Stimulated activated naive B cell treated with anti-CD40 and anti-IgM and Interleukin-4, amounts not matched to agents 10 μg/mL and 1 μg/mL and 100 μg/mL, for 72 hours (primary cell): Measurements from ENCODE around the gene LONRF3.

Experiments used
- ATAC-seq, 2 donors: fragments of 150-1000 bp; cut with Tn5 transposase; replicated peaks; 2 replicates each; pipeline ENCODE4 v1.10.0; 2021; ENCODE audit warnings: moderate library complexity in 1 of 2
- DNase-seq: peaks from one replicate; pipeline ENCODE4 v3.0.0; 2021
- H3K27ac Mint-ChIP-seq: one replicate; pipeline ENCODE4 v1.8.0; 2022; ENCODE audit warnings: mild to moderate bottlenecking, mixed read lengths
- H3K27me3 Mint-ChIP-seq, 2 donors: one replicate each; pipeline ENCODE4 v1.8.0; 2022; ENCODE audit warnings: mixed read lengths in 2 of 2
- H3K36me3 Mint-ChIP-seq, 2 donors: one replicate each; pipeline ENCODE4 v1.8.0; 2022; ENCODE audit warnings: mixed read lengths in 2 of 2, mild to moderate bottlenecking in 1 of 2
- H3K4me1 Mint-ChIP-seq, 2 donors: one replicate each; pipeline ENCODE4 v1.8.0; 2022; ENCODE audit warnings: mixed read lengths in 2 of 2, mild to moderate bottlenecking in 1 of 2
- H3K4me3 Mint-ChIP-seq, 2 donors: one replicate each; pipeline ENCODE4 v1.8.0; 2022; ENCODE audit warnings: mild to moderate bottlenecking in 2 of 2, mixed read lengths in 2 of 2, moderate library complexity in 1 of 2
- H3K9me3 Mint-ChIP-seq, 2 donors: one replicate each; pipeline ENCODE4 v1.8.0; 2022; ENCODE audit warnings: mixed read lengths in 2 of 2, mild to moderate bottlenecking in 1 of 2

LONRF3 gene

GRCh38 chrX:119030990-119031389, 56.6 kb downstream of the LONRF3 start:
- peaks cover 5 to 11% of the 10 kb centered on the region in 2 donors for H3K9me3 Mint-ChIP-seq
- H3K27me3 Mint-ChIP-seq = peaks cover 6 to 12% of the 10 kb centered on the region in 2 donors
- no peak for DNase-seq
- ATAC-seq = no peak
- H3K27ac Mint-ChIP-seq = no peak overlapping the region
- H3K4me1 Mint-ChIP-seq = no peaks in the 10 kb centered on the region
- H3K36me3 Mint-ChIP-seq = no peaks in the 10 kb centered on the region
- H3K4me3 Mint-ChIP-seq = no peak overlapping the region

GRCh38 chrX:119036107-119037029, 62.0 kb downstream of the LONRF3 start:
- H3K9me3 Mint-ChIP-seq = peaks cover 5 to 11% of the 10 kb centered on the region in 2 donors
- H3K27ac Mint-ChIP-seq = no peak overlapping the region
- H3K36me3 Mint-ChIP-seq = no peaks in the 10 kb centered on the region
- ATAC-seq = no peak
- DNase-seq = no peak
- H3K4me3 Mint-ChIP-seq = no peak overlapping the region
- no peaks in the 10 kb centered on the region for H3K4me1 Mint-ChIP-seq
- peaks cover 6 to 17% of the 10 kb centered on the region in 2 donors for H3K27me3 Mint-ChIP-seq

GRCh38 chrX:119040432-119040831, 66.0 kb downstream of the LONRF3 start:
- no peaks in the 10 kb centered on the region for H3K9me3 Mint-ChIP-seq
- H3K4me1 Mint-ChIP-seq = no peaks in the 10 kb centered on the region
- H3K36me3 Mint-ChIP-seq = no peaks in the 10 kb centered on the region
- ATAC-seq (no peak), DNase-seq (no peak)
- H3K27ac Mint-ChIP-seq = no peak overlapping the region
- peaks cover 0 to 5% of the 10 kb centered on the region in 2 donors for H3K27me3 Mint-ChIP-seq
- no peak overlapping the region for H3K4me3 Mint-ChIP-seq

- no peak for DNase-seq
- ATAC-seq = no peak
- no peak overlapping the region for H3K27ac Mint-ChIP-seq
- H3K4me1 Mint-ChIP-seq = no peaks in the 10 kb centered on the region
- H3K9me3 Mint-ChIP-seq = no peaks in the 10 kb centered on the region
- no peak overlapping the region for H3K4me3 Mint-ChIP-seq
- H3K36me3 Mint-ChIP-seq = no peaks in the 10 kb centered on the region
- peaks cover 0 to 5% of the 10 kb centered on the region in 2 donors for H3K27me3 Mint-ChIP-seq
Measured at GRCh38 chrX:119041175-119041574, 66.8 kb downstream of the LONRF3 start.

- Mint-ChIP-seq H3K9me3 (no peaks in the 10 kb centered on the region), H3K27me3 (peaks cover 5 to 6% of the 10 kb centered on the region in 2 donors), H3K4me3 (no peak overlapping the region), H3K4me1 (no peaks in the 10 kb centered on the region), H3K27ac (no peak overlapping the region), H3K36me3 (no peaks in the 10 kb centered on the region)
- DNase-seq (no peak), ATAC-seq (no peak)
Measured at GRCh38 chrX:119042040-119042439, 67.6 kb downstream of the LONRF3 start.

GRCh38 chrX:119042996-119043395, 68.6 kb downstream of the LONRF3 start:
- H3K4me1 Mint-ChIP-seq = no peaks in the 10 kb centered on the region
- ATAC-seq (no peak), DNase-seq (no peak)
- no peaks in the 10 kb centered on the region for H3K36me3 Mint-ChIP-seq
- H3K9me3 Mint-ChIP-seq = no peaks in the 10 kb centered on the region
- H3K27ac Mint-ChIP-seq = no peak overlapping the region
- H3K27me3 Mint-ChIP-seq = peaks cover 5 to 15% of the 10 kb centered on the region in 2 donors
- H3K4me3 Mint-ChIP-seq = no peak overlapping the region

GRCh38 chrX:119045884-119046283, 71.5 kb downstream of the LONRF3 start:
- Mint-ChIP-seq H3K4me1 (no peaks in the 10 kb centered on the region), H3K9me3 (peaks cover 0 to 9% of the 10 kb centered on the region in 2 donors), H3K27ac (no peak overlapping the region), H3K4me3 (no peak overlapping the region), H3K27me3 (peaks cover 14 to 38% of the 10 kb centered on the region in 2 donors), H3K36me3 (no peaks in the 10 kb centered on the region)
- ATAC-seq = no peak
- no peak for DNase-seq

- H3K27ac Mint-ChIP-seq = no peak overlapping the region
- no peaks in the 10 kb centered on the region for H3K36me3 Mint-ChIP-seq
- DNase-seq (no peak), ATAC-seq (no peak)
- H3K4me1 Mint-ChIP-seq = no peaks in the 10 kb centered on the region
- peaks cover 7 to 11% of the 10 kb centered on the region in 2 donors for H3K27me3 Mint-ChIP-seq
- H3K9me3 Mint-ChIP-seq = peaks cover 0 to 1% of the 10 kb centered on the region in 2 donors
- no peak overlapping the region for H3K4me3 Mint-ChIP-seq
Measured at GRCh38 chrX:119055687-119056086, 81.3 kb downstream of the LONRF3 start.

- H3K36me3 Mint-ChIP-seq = no peaks in the 10 kb centered on the region
- DNase-seq = no peak
Measured at GRCh38 chrX:119062750-119063374, 88.4 kb downstream of the LONRF3 start.

GRCh38 chrX:119063428-119063827, 89.0 kb downstream of the LONRF3 start:
- no peak for ATAC-seq
- H3K4me1 Mint-ChIP-seq = no peaks in the 10 kb centered on the region

More at GRCh38 chrX:119062750-119063374, 88.4 kb downstream of the LONRF3 start:
- Mint-ChIP-seq H3K4me1 (no peaks in the 10 kb centered on the region), H3K27me3 (peaks cover 10 to 24% of the 10 kb centered on the region in 2 donors), H3K9me3 (no peaks in the 10 kb centered on the region), H3K4me3 (no peak overlapping the region), H3K27ac (no peak overlapping the region)
- no peak for ATAC-seq

GRCh38 chrX:119067023-119067739, 92.8 kb downstream of the LONRF3 start:
- H3K27me3 Mint-ChIP-seq = peaks cover 10 to 12% of the 10 kb centered on the region in 2 donors
- H3K9me3 Mint-ChIP-seq = no peaks in the 10 kb centered on the region
- DNase-seq (peak; percentile 42), ATAC-seq (peak; percentile 87 to 91)
- no peak overlapping the region for H3K27ac Mint-ChIP-seq
- H3K4me1 Mint-ChIP-seq = peaks cover 5 to 7% of the 10 kb centered on the region in 2 donors
- no peak overlapping the region for H3K4me3 Mint-ChIP-seq
- H3K36me3 Mint-ChIP-seq = no peaks in the 10 kb centered on the region

More at GRCh38 chrX:119063428-119063827, 89.0 kb downstream of the LONRF3 start:
- no peaks in the 10 kb centered on the region for H3K36me3 Mint-ChIP-seq
- no peak overlapping the region for H3K27ac Mint-ChIP-seq
- no peak overlapping the region for H3K4me3 Mint-ChIP-seq
- peaks cover 10 to 24% of the 10 kb centered on the region in 2 donors for H3K27me3 Mint-ChIP-seq
- DNase-seq = no peak
- H3K9me3 Mint-ChIP-seq = no peaks in the 10 kb centered on the region
